ENCODE measurements around the gene CELF4.
"Not testable (repeated sequence)": the region's sequence is repeated elsewhere in the genome, so short reads cannot be mapped to it uniquely, and the experiment has no call there.

Gene CELF4

DNA sequence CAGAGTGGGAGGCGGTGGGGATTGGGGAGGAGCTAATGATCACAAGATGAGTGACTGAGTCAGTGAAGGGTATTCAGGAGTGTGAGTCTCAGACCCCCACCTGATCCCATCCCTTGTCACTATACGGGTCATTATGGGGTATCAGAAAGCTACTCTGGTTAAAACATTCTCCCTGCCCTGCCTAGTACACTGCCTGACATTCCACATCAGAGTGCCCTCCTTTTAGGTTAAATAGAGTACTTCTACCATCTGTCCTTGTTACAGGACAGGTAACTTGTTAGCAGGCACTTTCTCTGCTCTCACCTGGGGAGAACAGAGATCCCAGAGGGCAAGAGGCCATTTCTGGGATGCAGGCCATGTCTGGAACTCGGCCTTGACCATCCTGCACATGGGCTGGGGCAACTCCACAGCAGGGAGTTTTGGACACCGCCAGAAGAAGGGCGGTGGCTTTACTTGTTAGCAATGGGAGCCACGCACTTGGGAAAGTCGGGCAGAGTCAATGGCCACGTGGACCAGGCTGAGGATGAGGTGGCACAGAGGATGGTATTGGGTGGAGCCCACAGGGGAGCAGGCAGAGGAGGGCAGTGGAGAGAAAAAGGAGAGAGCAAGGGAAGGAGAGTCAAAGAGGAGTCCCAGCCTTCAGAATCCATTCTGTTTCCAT lies 98.5 kb downstream of the CELF4 start:
- Histone ChIP-seq H3K9ac (no peak overlapping the region), H2AFZ (no peak overlapping the region), H3K27me3 (ENCODE audit: control insufficient read depth, insufficient read depth, low read length) (no peaks in the 10 kb centered on the region), H3K4me1 (no peaks in the 10 kb centered on the region), H3K36me3 (ENCODE audit: control insufficient read depth, insufficient read depth, low read length) (no peaks in the 10 kb centered on the region), H3K4me2 (ENCODE audit: low read length) (no peak overlapping the region), H3K4me3 (ENCODE audit: low read depth, low read length) (no peak overlapping the region), H3K9me3 (ENCODE audit: control insufficient read depth, low read length) (no peaks in the 10 kb centered on the region), H3K27ac (no peak overlapping the region), H3K79me2 (no peaks in the 10 kb centered on the region)
- TF ChIP-seq, protein P1, sequence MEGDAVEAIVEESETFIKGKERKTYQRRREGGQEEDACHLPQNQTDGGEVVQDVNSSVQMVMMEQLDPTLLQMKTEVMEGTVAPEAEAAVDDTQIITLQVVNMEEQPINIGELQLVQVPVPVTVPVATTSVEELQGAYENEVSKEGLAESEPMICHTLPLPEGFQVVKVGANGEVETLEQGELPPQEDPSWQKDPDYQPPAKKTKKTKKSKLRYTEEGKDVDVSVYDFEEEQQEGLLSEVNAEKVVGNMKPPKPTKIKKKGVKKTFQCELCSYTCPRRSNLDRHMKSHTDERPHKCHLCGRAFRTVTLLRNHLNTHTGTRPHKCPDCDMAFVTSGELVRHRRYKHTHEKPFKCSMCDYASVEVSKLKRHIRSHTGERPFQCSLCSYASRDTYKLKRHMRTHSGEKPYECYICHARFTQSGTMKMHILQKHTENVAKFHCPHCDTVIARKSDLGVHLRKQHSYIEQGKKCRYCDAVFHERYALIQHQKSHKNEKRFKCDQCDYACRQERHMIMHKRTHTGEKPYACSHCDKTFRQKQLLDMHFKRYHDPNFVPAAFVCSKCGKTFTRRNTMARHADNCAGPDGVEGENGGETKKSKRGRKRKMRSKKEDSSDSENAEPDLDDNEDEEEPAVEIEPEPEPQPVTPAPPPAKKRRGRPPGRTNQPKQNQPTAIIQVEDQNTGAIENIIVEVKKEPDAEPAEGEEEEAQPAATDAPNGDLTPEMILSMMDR (IDR thresholded peaks at IDR 0.05), result no peak

DNA sequence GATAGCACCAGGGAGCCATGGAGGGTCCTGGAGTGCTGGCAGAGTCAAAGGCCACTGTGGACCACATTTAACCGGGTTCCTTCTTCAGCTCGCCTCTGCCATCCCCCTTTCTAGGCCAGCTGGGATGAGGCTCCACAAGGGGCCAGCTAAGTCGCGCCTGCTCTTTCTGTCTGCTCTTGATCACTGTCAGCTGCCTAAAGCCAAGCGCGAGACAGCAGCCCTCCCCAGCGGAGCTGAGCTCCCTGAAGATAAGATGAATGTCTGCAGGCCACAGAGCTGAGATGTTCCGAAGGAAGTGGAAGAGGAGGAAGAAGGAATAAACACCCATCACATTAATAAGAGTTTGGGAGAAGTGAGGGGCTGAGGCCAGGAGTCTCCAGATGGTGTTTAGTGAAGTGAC lies 99.6 kb downstream of the CELF4 start:
- H3K27ac ChIP-seq, result no peak overlapping the region
- no peaks in the 10 kb centered on the region for H3K4me1 ChIP-seq
- no peaks in the 10 kb centered on the region for H3K36me3 ChIP-seq (ENCODE audit: control insufficient read depth, insufficient read depth, low read length)
- H3K79me2 ChIP-seq, result no peaks in the 10 kb centered on the region
- no peak overlapping the region for H3K4me2 ChIP-seq (ENCODE audit: low read length)
- no peak overlapping the region for H3K4me3 ChIP-seq (ENCODE audit: low read depth, low read length)
- H3K9me3 ChIP-seq (ENCODE audit: control insufficient read depth, low read length), result no peaks in the 10 kb centered on the region
- H2AFZ ChIP-seq, result no peak overlapping the region
- TF ChIP-seq, protein P1 (IDR thresholded peaks at IDR 0.05), result no peak
- H3K27me3 ChIP-seq (ENCODE audit: control insufficient read depth, insufficient read depth, low read length), result no peaks in the 10 kb centered on the region
- H3K9ac ChIP-seq, result no peak overlapping the region

DNA sequence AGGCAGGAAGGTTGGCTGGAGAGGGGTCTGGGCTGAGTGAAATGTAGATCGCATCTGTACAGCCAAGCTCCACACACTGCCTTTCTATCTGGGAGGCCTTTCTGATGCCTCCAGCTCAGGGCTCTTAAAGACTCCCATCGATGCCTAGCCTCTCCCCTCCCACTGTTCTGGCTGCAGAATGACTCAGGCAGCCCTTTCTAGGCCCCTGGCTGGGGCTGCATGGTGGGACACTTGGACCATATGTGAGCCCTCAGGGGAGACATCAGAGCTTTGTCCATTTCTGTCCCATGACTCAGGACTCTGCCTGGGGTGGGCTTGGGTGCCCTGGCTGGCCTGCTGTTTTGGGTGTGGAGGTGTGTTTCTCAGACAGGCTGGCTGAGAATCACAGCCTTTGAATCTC lies 101.3 kb downstream of the CELF4 start:
- TF ChIP-seq, protein P1 (IDR thresholded peaks at IDR 0.05), result no peak
- H2AFZ ChIP-seq, result no peak overlapping the region
- no peak overlapping the region for H3K27ac ChIP-seq
- no peak overlapping the region for H3K9ac ChIP-seq
- no peak overlapping the region for H3K4me3 ChIP-seq (ENCODE audit: low read depth, low read length)
- H3K79me2 ChIP-seq, result no peaks in the 10 kb centered on the region
- no peak overlapping the region for H3K4me2 ChIP-seq (ENCODE audit: low read length)
- H3K4me1 ChIP-seq, result no peaks in the 10 kb centered on the region
- no peaks in the 10 kb centered on the region for H3K36me3 ChIP-seq (ENCODE audit: control insufficient read depth, insufficient read depth, low read length)
- H3K9me3 ChIP-seq (ENCODE audit: control insufficient read depth, low read length), result no peaks in the 10 kb centered on the region
- no peaks in the 10 kb centered on the region for H3K27me3 ChIP-seq (ENCODE audit: control insufficient read depth, insufficient read depth, low read length)

DNA sequence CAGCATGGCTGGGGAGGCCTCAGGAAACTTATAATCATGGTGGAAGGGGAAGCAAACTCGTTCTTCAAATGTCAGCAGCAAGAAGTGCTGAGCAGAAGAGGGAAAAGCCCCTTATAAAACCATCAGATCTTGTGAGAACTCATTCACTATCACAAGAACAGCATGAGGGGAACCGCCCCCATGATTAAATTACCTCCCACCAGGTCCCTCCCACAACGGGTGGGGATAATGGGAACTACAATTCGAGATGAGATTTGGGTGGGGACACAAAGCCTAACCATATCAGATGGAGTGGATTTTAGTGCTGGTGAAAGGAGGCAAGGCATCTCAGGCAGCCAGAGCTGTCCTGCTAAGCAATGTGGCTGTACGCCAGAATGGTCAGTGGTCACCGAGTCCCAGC lies 104.3 kb downstream of the CELF4 start:
- not testable (repeated sequence) for H3K36me3 ChIP-seq (ENCODE audit: control insufficient read depth, insufficient read depth, low read length); H3K4me1 ChIP-seq; H3K9ac ChIP-seq; H3K27me3 ChIP-seq (ENCODE audit: control insufficient read depth, insufficient read depth, low read length); H3K79me2 ChIP-seq; H3K9me3 ChIP-seq (ENCODE audit: control insufficient read depth, low read length); H2AFZ ChIP-seq; H3K4me2 ChIP-seq (ENCODE audit: low read length); H3K27ac ChIP-seq; H3K4me3 ChIP-seq (ENCODE audit: low read depth, low read length)

DNA sequence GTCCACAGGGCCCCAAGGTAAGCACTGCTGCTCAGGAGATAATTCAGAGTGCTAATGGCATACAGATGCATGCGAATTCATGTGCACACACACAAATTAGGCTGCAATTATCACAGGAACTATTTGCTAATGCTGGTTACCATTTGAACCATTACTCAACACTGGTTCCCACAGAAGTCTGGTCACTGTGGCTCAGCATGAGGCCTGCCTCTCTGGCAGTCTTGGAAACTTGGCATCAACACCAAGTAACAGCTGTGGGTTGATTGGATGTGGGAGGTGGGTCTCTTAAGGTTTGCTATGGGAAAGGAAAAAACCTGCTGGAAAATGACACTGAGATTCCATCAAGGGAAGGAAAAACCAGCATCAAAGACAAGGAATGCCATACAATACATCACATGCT lies 105.0 kb downstream of the CELF4 start:
- Histone ChIP-seq H3K27ac (no peak overlapping the region), H3K4me3 (ENCODE audit: low read depth, low read length) (no peak overlapping the region), H3K4me1 (no peaks in the 10 kb centered on the region), H3K27me3 (ENCODE audit: control insufficient read depth, insufficient read depth, low read length) (no peaks in the 10 kb centered on the region), H3K79me2 (no peaks in the 10 kb centered on the region), H3K36me3 (ENCODE audit: control insufficient read depth, insufficient read depth, low read length) (no peaks in the 10 kb centered on the region), H3K9me3 (ENCODE audit: control insufficient read depth, low read length) (no peaks in the 10 kb centered on the region), H3K9ac (no peak overlapping the region), H3K4me2 (ENCODE audit: low read length) (no peak overlapping the region), H2AFZ (no peak overlapping the region)
- TF ChIP-seq, protein P1 (IDR thresholded peaks at IDR 0.05), result no peak
